ENCODE data around the gene LIX1. TPM values are rescaled to one million over a fixed set of nuclear protein-coding genes. Genes with fewer than 3 reads are reported as not detected.

The LIX1 gene
- total and polyA plus RNA-seq, 7 donors = under 0.01 to 0.03 TPM; not detected in 5

GRCh38 chr5:97131139-97131710 is 11.2 kb downstream of the LIX1 start:
- DNase-seq (no peak), ATAC-seq (no peak)
- intact Hi-C loops (cut with DNase I) = no loop called here
- no peak for TF ChIP-seq CTCF (IDR thresholded peaks at IDR 0.05)
- Histone ChIP-seq H3K36me3 (ENCODE audit: insufficient read depth in 1 of 2, low read depth in 1 of 2) (no peaks in the 10 kb centered on the region), H3K27ac (no peak overlapping the region), H3K27me3 (ENCODE audit: insufficient read depth in 3 of 3, low read length in 2 of 3) (peaks cover 0 to 2% (median 0%) of the 10 kb centered on the region in 3 donors), H3K4me3 (no peak overlapping the region), H3K9me3 (no peaks in the 10 kb centered on the region), H3K4me1 (no peaks in the 10 kb centered on the region)

- Histone ChIP-seq H3K4me1 (no peaks in the 10 kb centered on the region), H3K27me3 (ENCODE audit: insufficient read depth in 3 of 3, low read length in 2 of 3) (no peaks in the 10 kb centered on the region), H3K27ac (no peak overlapping the region), H3K36me3 (ENCODE audit: insufficient read depth in 1 of 2, low read depth in 1 of 2) (no peaks in the 10 kb centered on the region), H3K9me3 (no peaks in the 10 kb centered on the region), H3K4me3 (no peak overlapping the region)
- 90 to 95% (median 93%) methylated on average over 1 of the region's 1 CpG for WGBS, 3 donors
- ATAC-seq = no peak
- TF ChIP-seq CTCF (IDR thresholded peaks at IDR 0.05) = no peak
- intact Hi-C loops (cut with DNase I) = no loop called here
- DNase-seq = no peak
Measured at GRCh38 chr5:97127727-97128126, 14.7 kb downstream of the LIX1 start.

- Histone ChIP-seq H3K27me3 (ENCODE audit: insufficient read depth in 3 of 3, low read length in 2 of 3) (no peaks in the 10 kb centered on the region), H3K4me3 (no peak overlapping the region), H3K9me3 (no peaks in the 10 kb centered on the region), H3K4me1 (no peaks in the 10 kb centered on the region), H3K27ac (no peak overlapping the region), H3K36me3 (ENCODE audit: insufficient read depth in 1 of 2, low read depth in 1 of 2) (no peaks in the 10 kb centered on the region)
- intact Hi-C loops (cut with DNase I) = no loop called here
- DNase-seq (no peak), ATAC-seq (no peak)
- 69 to 79% (median 72%) methylated on average over 3 of the region's 3 CpGs for WGBS, 3 donors
- TF ChIP-seq CTCF (IDR thresholded peaks at IDR 0.05) = no peak
Measured at GRCh38 chr5:97125125-97125683, 17.2 kb downstream of the LIX1 start.

- Histone ChIP-seq H3K4me3 (no peak overlapping the region), H3K9me3 (no peaks in the 10 kb centered on the region)
- intact Hi-C loops (cut with DNase I) = no loop called here
Measured at GRCh38 chr5:97124335-97124734, 18.1 kb downstream of the LIX1 start.

More at GRCh38 chr5:97124335-97124734, 18.1 kb downstream of the LIX1 start:
- WGBS, 3 donors = 59 to 70% (median 61%) methylated on average over 2 of the region's 2 CpGs
- Histone ChIP-seq H3K27ac (no peak overlapping the region), H3K27me3 (ENCODE audit: insufficient read depth in 3 of 3, low read length in 2 of 3) (no peaks in the 10 kb centered on the region), H3K4me1 (no peaks in the 10 kb centered on the region), H3K36me3 (ENCODE audit: insufficient read depth in 1 of 2, low read depth in 1 of 2) (no peaks in the 10 kb centered on the region)
- no peak for TF ChIP-seq CTCF (IDR thresholded peaks at IDR 0.05)
- ATAC-seq (no peak), DNase-seq (no peak)
